ENCODE measurements around the gene MAGEA2.
"Not testable (repeated sequence)": the region's sequence is repeated elsewhere in the genome, so short reads cannot be mapped to it uniquely, and the experiment has no call there.

Gene MAGEA2, protein sequence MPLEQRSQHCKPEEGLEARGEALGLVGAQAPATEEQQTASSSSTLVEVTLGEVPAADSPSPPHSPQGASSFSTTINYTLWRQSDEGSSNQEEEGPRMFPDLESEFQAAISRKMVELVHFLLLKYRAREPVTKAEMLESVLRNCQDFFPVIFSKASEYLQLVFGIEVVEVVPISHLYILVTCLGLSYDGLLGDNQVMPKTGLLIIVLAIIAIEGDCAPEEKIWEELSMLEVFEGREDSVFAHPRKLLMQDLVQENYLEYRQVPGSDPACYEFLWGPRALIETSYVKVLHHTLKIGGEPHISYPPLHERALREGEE

DNA sequence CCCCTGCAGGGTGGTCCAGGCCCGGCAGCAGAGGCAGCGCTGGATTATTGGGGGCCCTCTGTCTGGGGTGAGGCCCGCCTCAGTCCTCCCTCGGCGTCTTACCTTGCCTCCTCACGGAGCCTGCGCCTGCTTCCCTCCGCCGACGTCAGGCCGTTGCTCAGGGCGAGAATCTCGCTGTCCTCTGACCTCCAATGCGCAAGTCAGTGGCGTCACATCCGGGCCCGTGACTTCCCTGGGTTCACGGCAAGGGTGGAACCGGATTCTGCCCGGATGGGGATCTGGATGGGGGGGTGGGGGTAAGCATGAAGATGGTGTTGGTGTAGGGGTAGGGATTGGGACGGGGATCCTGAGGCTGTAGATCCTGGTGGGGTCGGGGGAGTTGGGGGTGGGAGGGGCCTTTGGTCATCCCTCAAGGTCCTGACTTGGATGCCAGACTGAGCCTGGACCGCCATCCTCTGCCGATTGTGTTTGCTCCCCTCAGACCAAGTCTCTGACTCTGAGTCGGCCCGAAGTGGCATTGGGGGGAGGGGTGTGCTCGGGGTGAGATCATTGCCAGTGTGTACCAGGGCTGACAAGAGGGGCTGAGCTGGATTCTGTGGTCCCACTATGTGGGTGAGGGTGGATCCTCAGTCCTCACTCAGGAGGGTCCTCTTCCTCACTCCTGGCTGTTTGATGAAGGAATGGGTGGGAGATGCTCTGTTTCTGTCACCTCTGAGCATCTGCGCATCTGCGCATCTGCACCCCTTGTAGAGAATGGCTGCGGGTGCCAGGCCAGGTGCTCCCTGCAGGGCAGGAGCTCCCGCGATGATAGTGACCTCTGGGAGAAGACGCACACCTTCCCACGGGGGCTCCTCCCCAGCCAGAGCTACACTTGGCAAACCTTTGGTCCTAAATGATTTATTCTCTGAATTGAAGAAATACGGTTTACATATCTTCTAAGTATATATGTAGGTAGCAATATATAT, at the start of gene MAGEA2:
MAGEA2 (minus strand) TSS at position 157 of the 965 bp plus-strand sequence. CDS start 2,479 bp downstream, outside the sequence.
- not testable (repeated sequence) for DNase-seq (ENCODE audit: low read depth in 2 of 2)

- no peak for DNase-seq (ENCODE audit: low read depth in 2 of 2)
These were observed 45.3 kb upstream of the MAGEA2 start for GRCh38 chrX:152798945-152799344.

GRCh38 chrX:152787062-152787461, 33.4 kb upstream of the MAGEA2 start:
- not testable (repeated sequence) for DNase-seq (ENCODE audit: low read depth in 2 of 2)

GRCh38 chrX:152769549-152770289, 16.1 kb upstream of the MAGEA2 start, which contains the start of gene MAGEA6:
MAGEA6 (minus strand) TSS chrX:152769689; CDS start chrX:152767650, 2,039 bp downstream.
- not testable (repeated sequence) for DNase-seq (ENCODE audit: low read depth in 2 of 2)

DNA sequence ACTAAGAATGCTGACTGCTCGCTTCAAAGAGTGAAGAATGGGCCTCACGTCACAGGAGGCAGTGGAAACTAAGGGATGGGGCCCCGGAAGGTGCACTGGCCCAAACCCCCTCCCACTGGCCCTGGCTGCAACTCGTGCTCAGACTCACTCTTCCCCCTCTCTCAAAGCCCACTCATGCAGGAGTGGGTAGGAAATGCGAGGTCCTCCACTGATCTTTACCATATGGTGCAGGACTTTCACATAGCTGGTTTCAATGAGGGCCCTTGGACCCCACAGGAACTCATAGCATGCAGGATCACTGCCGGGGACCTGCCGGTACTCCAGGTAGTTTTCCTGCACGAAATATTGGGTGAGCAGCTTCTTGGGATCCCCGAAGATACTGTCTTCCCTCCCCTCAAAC, 12.9 kb upstream of the MAGEA2 start:
- not testable (repeated sequence) for DNase-seq (ENCODE audit: low read depth in 2 of 2)

DNA sequence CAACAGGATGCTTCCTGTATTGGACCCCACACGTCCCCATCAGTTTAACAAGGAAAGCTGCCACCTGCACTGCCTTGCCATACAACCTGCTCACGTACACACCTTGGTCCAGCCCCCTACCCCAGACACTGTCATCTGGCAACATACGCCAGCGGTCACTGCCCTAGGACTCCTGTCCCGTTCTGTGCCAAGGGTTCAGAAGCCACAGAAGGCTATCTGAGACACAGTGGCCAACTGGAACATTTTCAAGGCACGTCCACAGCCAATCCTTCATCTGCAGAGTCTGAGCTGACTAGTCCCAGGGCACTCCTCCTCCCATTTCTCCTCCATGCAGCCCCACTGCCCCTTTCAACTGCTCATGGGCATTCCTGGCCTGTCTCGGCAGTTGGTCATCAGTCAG, 7.9 kb upstream of the MAGEA2 start:
- DNase-seq (ENCODE audit: low read depth in 2 of 2), result not testable (repeated sequence)

DNA sequence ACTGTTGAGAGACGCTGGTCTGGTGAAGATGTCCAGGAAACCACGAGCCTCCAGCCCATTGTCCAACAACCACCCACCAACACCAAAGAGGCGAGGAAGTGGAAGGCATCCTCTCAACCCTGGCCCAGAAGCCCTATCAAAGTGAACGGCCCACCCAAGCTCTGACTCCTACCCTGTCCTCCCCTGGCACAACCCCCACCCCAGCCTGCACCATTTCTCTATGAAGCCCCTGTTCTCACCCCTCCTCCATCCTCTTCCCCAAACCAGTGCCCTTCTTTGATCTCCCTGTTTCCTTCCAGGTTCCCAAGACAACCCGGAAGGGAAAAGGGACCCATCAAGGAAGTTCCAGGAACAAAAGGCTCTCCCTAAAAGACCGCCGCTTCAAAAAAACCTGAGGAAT, 5.9 kb upstream of the MAGEA2 start:
- DNase-seq (ENCODE audit: low read depth in 2 of 2), result not testable (repeated sequence)

DNA sequence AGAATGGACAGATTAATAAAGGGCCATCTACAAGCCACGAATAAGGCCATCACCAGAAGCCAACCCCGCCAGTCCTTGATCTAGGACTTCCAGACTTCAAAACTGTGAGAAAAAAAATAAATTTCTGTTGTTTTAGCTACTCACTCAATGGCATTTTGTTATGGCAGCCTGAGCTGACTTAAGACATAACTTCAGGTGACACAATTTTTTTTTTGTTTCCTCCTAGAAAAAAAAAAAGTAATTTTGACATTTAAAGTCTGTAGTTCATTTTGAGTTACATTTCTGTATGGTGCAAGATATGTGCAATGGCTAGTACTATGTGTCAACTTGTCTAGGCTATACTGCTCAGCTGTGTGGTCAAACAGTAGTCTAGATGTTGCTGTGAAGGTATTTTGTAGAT, 5.3 kb upstream of the MAGEA2 start, which contains the start of gene CSAG3:
CSAG3 (plus strand) TSS at position 301 of the 400 bp plus-strand sequence.
- not testable (repeated sequence) for DNase-seq (ENCODE audit: low read depth in 2 of 2)

DNA sequence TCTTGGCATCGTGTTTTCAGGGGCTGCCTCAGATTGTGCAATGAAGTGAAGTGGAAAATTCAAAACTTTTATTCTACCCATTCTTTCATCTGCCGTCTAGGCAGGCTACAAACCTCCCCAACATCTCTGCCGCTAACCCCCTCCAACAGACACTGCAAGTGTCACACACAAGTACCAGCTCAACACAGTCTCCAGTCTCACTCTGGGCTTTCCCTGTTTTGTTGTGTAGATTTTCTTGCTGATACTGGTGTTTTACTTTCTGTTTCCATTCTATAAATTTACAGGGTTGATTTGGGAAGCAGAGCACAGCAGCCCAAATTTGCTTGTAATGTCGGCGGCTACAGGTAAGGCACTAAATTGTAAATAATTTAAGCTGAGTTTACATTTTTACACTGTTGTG, 1.2 kb upstream of the MAGEA2 start:
- DNase-seq (ENCODE audit: low read depth in 2 of 2), result not testable (repeated sequence)

GRCh38 chrX:152738560-152738959, 15.1 kb downstream of the MAGEA2 start:
- no peak for DNase-seq (ENCODE audit: low read depth in 2 of 2)

DNA sequence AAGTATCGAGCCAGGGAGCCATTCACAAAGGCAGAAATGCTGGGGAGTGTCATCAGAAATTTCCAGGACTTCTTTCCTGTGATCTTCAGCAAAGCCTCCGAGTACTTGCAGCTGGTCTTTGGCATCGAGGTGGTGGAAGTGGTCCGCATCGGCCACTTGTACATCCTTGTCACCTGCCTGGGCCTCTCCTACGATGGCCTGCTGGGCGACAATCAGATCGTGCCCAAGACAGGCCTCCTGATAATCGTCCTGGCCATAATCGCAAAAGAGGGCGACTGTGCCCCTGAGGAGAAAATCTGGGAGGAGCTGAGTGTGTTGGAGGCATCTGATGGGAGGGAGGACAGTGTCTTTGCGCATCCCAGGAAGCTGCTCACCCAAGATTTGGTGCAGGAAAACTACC, 17.1 kb downstream of the MAGEA2 start:
- not testable (repeated sequence) for DNase-seq (ENCODE audit: low read depth in 2 of 2)

GRCh38 chrX:152735860-152736511, 17.7 kb downstream of the MAGEA2 start:
- no peak for DNase-seq (ENCODE audit: low read depth in 2 of 2)

- no peak for DNase-seq (ENCODE audit: low read depth in 2 of 2)
These were observed 18.5 kb downstream of the MAGEA2 start for GRCh38 chrX:152735101-152735500.

GRCh38 chrX:152734143-152734858, 19.3 kb downstream of the MAGEA2 start:
- not testable (repeated sequence) for DNase-seq (ENCODE audit: low read depth in 2 of 2)

DNA sequence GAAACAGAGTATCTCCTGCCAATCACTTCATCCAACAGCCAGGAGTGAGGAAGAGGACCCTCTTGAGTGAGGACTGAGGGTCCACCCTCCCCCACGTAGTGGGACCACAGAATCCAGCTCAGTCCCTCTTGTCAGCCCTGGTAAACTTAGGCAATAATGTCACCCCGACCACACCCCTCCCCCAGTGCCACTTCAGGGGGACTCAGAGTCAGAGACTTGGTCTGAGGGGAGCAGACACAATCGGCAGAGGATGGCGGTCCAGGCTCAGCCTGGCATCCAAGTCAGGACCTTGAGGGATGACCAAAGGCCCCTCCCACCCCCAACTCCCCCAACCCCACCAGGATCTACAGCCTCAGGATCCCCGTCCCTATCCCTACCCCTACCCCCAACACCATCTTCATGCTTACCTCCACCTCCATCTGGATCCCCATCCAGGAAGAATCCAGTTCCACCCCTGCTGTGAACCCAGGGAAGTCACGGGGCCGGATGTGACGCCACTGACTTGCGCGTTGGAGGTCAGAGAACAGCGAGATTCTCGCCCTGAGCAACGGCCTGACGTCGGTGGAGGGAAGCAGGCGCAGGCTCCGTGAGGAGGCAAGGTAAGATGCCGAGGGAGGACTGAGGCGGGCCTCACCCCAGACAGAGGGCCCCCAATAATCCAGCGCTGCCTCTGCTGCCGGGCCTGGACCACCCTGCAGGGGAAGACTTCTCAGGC, 20.2 kb downstream of the MAGEA2 start, which contains the start of the genes CSAG1 and MAGEA12:
CSAG1 (minus strand) TSS at position 461 of the 715 bp plus-strand sequence. CDS start 1,261 bp downstream, outside the sequence.
MAGEA12 (plus strand) TSS at position 497 of the 715 bp plus-strand sequence. CDS start 2,405 bp downstream, outside the sequence.
- no peak for DNase-seq (ENCODE audit: low read depth in 2 of 2)

DNA sequence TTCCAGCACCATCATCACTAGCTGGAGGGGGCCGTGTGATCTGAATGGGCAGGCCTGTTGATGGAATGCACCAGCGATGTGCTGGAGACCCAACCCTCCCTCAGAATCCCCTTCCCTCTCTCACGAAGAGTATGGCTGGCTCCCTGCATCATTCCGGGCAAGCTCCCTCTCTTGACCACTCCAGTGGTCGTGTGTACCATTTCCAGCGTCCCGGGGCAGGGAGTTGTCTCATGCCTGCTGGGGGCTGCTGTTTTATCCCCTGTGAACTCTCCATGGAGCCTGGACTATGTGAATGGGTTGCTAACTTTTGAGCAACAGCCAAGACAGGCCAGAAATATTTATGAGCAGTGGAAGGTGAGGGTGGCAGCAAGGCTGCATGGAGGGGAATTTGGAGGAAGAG, 28.2 kb downstream of the MAGEA2 start:
- no peak for DNase-seq (ENCODE audit: low read depth in 2 of 2)

GRCh38 chrX:152713815-152714787, 39.5 kb downstream of the MAGEA2 start, which contains the start of gene MAGEA2B:
MAGEA2B (plus strand) TSS chrX:152714628; CDS start chrX:152717107, 2,479 bp downstream.
- not testable (repeated sequence) for DNase-seq (ENCODE audit: low read depth in 2 of 2)

GRCh38 chrX:152713195-152713594, 40.4 kb downstream of the MAGEA2 start:
- not testable (repeated sequence) for DNase-seq (ENCODE audit: low read depth in 2 of 2)
